Spleen (tissue), 11 donors: Measurements from ENCODE around the gene ETF1. TPM values are rescaled to one million over a fixed set of nuclear protein-coding genes. Genes with fewer than 3 reads are reported as not detected.

Experiments
- DNase-seq: peaks from one replicate; pipeline ENCODE4 v3.0.0-alpha.2; 2020
- H3K27ac ChIP-seq, 8 donors: fragments of 200-600 bp; sonication (generic) in 7 of 8; 1 replicate in 4 of 8; 2 replicates in 4 of 8; pipeline versions ENCODE4 v1.5.0 to v1.8.0; 2016 to 2021; ENCODE audit warnings: inconsistent platforms in 4 of 8, mild to moderate bottlenecking in 4 of 8, moderate library complexity in 1 of 8
- H3K27me3 ChIP-seq, 7 donors: fragments of 200-600 bp; sonication (generic) in 6 of 7; replicated peaks in 1 of 7; 1 replicate in 4 of 7; 2 replicates in 3 of 7; pipeline versions ENCODE4 v1.5.0 to v1.8.0; 2016 to 2021; ENCODE audit warnings: inconsistent platforms in 3 of 7, mild to moderate bottlenecking in 1 of 7
- H3K36me3 ChIP-seq, 6 donors: fragments of 200-600 bp; sonication (generic) in 5 of 6; 1 replicate in 4 of 6; 2 replicates in 2 of 6; pipeline versions ENCODE4 v1.5.0 to v1.8.0; 2016 to 2021; ENCODE audit warnings: inconsistent platforms in 2 of 6
- H3K4me1 ChIP-seq, 6 donors: fragments of 200-600 bp; sonication (generic) in 5 of 6; 1 replicate in 3 of 6; 2 replicates in 3 of 6; pipeline versions ENCODE4 v1.5.0 to v1.8.0; 2016 to 2021; ENCODE audit warnings: inconsistent platforms in 3 of 6
- H3K4me3 ChIP-seq, 8 donors: fragments of 200-600 bp; sonication (generic) in 7 of 8; 1 replicate in 4 of 8; 2 replicates in 4 of 8; pipeline versions ENCODE4 v1.5.0 to v1.8.0; 2016 to 2021; ENCODE audit warnings: inconsistent platforms in 4 of 8, mild to moderate bottlenecking in 4 of 8, moderate library complexity in 2 of 8
- H3K9me3 ChIP-seq, 8 donors: fragments of 200-600 bp; sonication (generic) in 7 of 8; 1 replicate in 4 of 8; 2 replicates in 4 of 8; pipeline versions ENCODE4 v1.5.0 to v1.8.0; 2016 to 2021; ENCODE audit warnings: inconsistent platforms in 4 of 8
- POLR2A ChIP-seq, 3 donors: fragments of 450-650 bp; IDR thresholded peaks; one replicate each; pipeline ENCODE4 v1.5.1; 2017; ENCODE audit warnings: antibody characterized with exemption in 3 of 3, mild to moderate bottlenecking in 1 of 3
- POLR2AphosphoS5 ChIP-seq, 3 donors: sonication (generic); formaldehyde crosslinking; IDR thresholded peaks; one replicate each; pipeline ENCODE4 v1.5.1; 2017; ENCODE audit warnings: antibody characterized with exemption in 3 of 3
- WGBS, 5 donors: extraction: QIAGEN DNeasy Blood & Tissue Kit in 3 of 5; methylation state at CpG; one replicate each; pipeline versions ENCODE4 v1.1.5 to v1.1.7; 2013 to 2018; 5-methylcytosine and 5-hydroxymethylcytosine counted together
- intact Hi-C: fragments of 100-400 bp; cut with DNase I; formaldehyde crosslinking; loops from one replicate; pipeline ENCODE4 v1.15.0; 2023; ENCODE audit warnings: low total_unique reads
- polyA plus RNA-seq, 3 donors: library from polyadenylated mRNA; stranded (reverse); fragments of 200-250 nt; gene quantifications; one replicate each; pipeline ENCODE4 v1.2.1, GENCODE V29; 2013
- small RNA-seq, 4 donors: library from RNA; depleted of rRNA; stranded (forward); fragments of <200 nt; gene quantifications; one replicate each; pipeline ENCODE3, GENCODE V24; 2016
- total RNA-seq, 7 donors: library from RNA; depleted of rRNA in 3 of 7; stranded (reverse); fragments of >200 nt in 3 of 7; fragmentation: NEBNext Ultra II Directional in 4 of 7; extraction: Animal tissue kit (Norgen Biotek cat#: 25700) in 4 of 7; gene quantifications; one replicate each; pipeline versions ENCODE4 v1.1.0 to v1.2.1, GENCODE V29; 2016 to 2021
- donor health status: healthy with polysubstance abuse.
- donor health status: DM: no; HTN: no; CAD: no; lungs with moderate emphysema.
- donor health status: DM: no; HTN: no; CAD: no.
- donor health status: Bipolar disorder and iron deficiency.
- donor health status: healthy.
- donor health status: DM: no; HTN: no; CAD: no.
- donor health status: DM: yes; HTN: yes; CAD: no.

Gene ETF1
- total and polyA plus RNA-seq, 10 donors: 21.3 to 78.8 (median 54.0) TPM

- intact Hi-C loops: no loop called here
- Histone ChIP-seq H3K4me3 (no peak overlapping the region), H3K36me3 (no peaks in the 10 kb centered on the region), H3K4me1 (peaks cover 0 to 37% (median 24%) of the 10 kb centered on the region in 6 donors), H3K9me3 (no peaks in the 10 kb centered on the region), H3K27me3 (no peaks in the 10 kb centered on the region), H3K27ac (no peak overlapping the region)
- WGBS, 5 donors: 62 to 81% (median 68%) methylated on average over 12 of the region's 12 CpGs
- TF ChIP-seq POLR2AphosphoS5 (IDR thresholded peaks at IDR 0.05) (no peak), POLR2A (IDR thresholded peaks at IDR 0.05) (no peak)
- DNase-seq: no peak
Observed at GRCh38 chr5:138457531-138458275, 85.3 kb downstream of the ETF1 start.

Small RNA genes lying within 50 kb of the gene (small RNA-seq; reads per million reads assigned to genes)
- gene RF00154 (47.7 to 67.4 (median 52.9) reads per million in 4 donors), gene SNORD63 (473 to 770 (median 590) reads per million in 4 donors)

Other genes starting within 250 kb of the ETF1 start
- gene CDC25C, start 211.4 kb downstream of the ETF1 start, total RNA-seq: 1 to 10 TPM in 3 of 7 donors, under 1 TPM in 4; 0.25 to 6.0 (median 0.89) TPM
- 1 to 10 TPM in 1 of 3 donors, under 1 TPM in 2; 0.37 to 2.0 (median 0.77) TPM for gene CDC25C, start 211.4 kb downstream of the ETF1 start, polyA plus RNA-seq
- 10 to 100 TPM; 28.8 to 42.0 (median 33.7) TPM for gene FAM53C, start 205.0 kb downstream of the ETF1 start, total RNA-seq
- 10 to 100 TPM in 1 of 3 donors, 1 to 10 TPM in 2; 6.8 to 11.7 (median 7.7) TPM for gene FAM53C, start 205.0 kb downstream of the ETF1 start, polyA plus RNA-seq
- 10 to 100 TPM; 69.1 to 90.6 (median 79.6) TPM for gene KDM3B, start 190.6 kb downstream of the ETF1 start, total RNA-seq
- 10 to 100 TPM; 21.6 to 27.4 (median 24.8) TPM for gene KDM3B, start 190.6 kb downstream of the ETF1 start, polyA plus RNA-seq
- gene REEP2, start 104.2 kb downstream of the ETF1 start, total RNA-seq: under 1 TPM in 5 of 7 donors, not detected in 2; 0.20 to 0.52 (median 0.41) TPM
- gene REEP2, start 104.2 kb downstream of the ETF1 start, polyA plus RNA-seq: under 1 TPM; 0.52 to 0.98 (median 0.54) TPM
- 100 to 1,000 TPM in 2 of 7 donors, 10 to 100 TPM in 2, 1 to 10 TPM in 3; 2.8 to 138 (median 13.5) TPM for gene EGR1, start 77.8 kb downstream of the ETF1 start, total RNA-seq
- gene EGR1, start 77.8 kb downstream of the ETF1 start, polyA plus RNA-seq: 10 to 100 TPM in 1 of 3 donors, 1 to 10 TPM in 2; 2.7 to 11.7 (median 5.3) TPM
- 100 to 1,000 TPM; 108 to 187 (median 158) TPM for gene HSPA9, start 32.2 kb upstream of the ETF1 start, total RNA-seq
- gene HSPA9, start 32.2 kb upstream of the ETF1 start, polyA plus RNA-seq: 10 to 100 TPM; 50.4 to 77.7 (median 62.2) TPM
- gene CTNNA1, start 210.2 kb upstream of the ETF1 start, total RNA-seq: 100 to 1,000 TPM; 153 to 313 (median 205) TPM
- 10 to 100 TPM; 26.7 to 59.7 (median 27.7) TPM for gene CTNNA1, start 210.2 kb upstream of the ETF1 start, polyA plus RNA-seq